GM03348 (cell line): ENCODE results near the gene MCEE.
"Not testable (repeated sequence)": the region's sequence is repeated elsewhere in the genome, so short reads cannot be mapped to it uniquely, and the experiment has no call there.

Experiments used
- DNase-seq: peaks from one replicate; pipeline ENCODE4 v3.0.0; 2012; ENCODE audit warnings: low spot score

MCEE gene

DNA sequence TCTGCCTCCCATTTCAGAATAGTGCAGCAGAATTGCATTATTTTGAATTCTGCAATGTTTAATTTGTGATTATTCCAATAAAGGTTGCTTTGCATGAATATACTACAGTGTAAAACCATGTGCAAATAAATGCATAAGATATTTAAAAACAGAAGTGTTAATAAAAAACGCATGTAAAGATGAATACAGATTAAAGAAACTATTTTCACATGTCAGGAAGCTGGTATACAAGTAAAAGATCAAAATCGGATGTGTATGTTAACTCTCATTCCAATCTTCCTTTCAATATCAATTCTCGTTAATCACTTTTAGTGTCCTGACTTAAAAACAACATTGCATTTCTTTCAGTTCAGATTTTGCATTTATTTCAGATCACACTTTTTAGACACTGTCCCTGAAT, 3.1 kb downstream of the MCEE start:
- no peak for DNase-seq

DNA sequence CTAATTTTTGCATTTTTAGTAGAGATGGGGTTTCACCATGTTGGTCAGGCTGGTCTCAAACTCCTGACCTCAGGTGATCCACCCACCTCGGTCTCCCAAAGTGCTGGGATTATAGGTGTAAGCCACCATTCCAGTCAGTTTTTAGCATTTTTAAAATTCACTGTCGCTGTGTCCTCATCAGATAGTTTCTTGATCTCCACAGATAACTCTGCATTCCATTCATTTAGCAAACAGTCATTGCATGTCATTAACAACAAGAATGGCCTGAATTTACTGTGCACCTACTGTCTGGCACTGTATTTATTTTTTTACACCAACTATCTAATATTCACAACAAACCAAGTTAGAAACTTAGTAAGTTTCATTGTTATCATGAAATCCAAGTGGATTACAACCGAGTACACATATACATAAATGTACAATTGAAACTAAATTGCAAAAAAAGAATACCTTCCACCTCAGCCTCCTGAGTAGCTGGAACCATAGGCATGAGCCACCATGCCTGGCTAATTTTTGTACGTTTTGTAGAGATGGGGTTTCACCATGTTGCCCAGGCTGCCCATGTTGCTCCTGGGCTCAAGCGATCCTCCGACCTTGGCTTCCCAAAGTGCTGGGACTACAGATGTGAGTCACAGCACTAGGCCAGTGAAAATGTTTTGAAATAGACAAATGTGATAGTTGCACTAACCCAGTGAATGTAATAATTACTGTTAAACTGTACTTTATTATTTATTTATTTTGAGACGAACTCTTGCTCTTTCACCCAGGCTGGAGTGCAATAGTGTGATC, 4.3 kb downstream of the MCEE start:
- no peak for DNase-seq

DNA sequence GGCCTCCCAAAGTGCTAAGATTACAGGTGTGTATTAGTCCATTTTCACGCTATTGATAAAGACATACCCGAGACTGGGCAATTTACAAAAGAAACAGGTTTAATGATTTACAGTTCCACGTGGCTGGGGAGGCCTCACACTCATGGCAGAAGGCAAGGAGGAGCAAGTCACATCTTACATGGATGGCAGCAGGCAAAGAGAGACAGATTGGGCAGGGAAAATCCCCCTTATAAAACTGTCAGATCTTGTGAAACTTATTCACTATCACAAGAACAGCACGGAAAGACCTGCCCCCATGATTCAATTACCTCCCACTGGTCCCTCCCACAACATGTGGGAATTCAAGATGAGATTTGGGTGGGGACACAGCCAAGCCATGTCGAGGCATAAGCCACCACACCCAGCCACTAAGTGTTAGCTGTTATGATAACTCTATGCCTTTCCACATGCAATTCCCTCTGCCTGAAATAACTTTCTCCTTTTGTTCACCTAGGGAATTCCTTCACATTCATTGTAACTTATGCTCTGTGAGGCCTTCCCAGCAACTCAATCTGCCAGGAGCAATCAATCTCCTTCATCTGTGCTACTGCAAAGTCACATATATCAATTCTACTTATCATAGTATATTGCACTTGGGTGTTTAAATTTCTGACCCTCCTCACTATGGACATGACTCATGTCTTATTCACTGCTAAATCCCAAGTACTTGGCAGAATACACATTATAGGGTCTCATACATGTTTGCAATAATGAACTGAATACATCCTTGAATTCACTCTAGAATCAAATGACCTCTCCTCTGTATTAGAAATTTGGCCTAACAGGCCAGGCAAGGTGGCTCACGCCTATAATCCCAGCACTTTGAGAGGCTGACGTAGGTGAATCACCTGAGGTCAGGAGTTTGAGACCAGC, 7.4 kb downstream of the MCEE start:
- no peak for DNase-seq

DNA sequence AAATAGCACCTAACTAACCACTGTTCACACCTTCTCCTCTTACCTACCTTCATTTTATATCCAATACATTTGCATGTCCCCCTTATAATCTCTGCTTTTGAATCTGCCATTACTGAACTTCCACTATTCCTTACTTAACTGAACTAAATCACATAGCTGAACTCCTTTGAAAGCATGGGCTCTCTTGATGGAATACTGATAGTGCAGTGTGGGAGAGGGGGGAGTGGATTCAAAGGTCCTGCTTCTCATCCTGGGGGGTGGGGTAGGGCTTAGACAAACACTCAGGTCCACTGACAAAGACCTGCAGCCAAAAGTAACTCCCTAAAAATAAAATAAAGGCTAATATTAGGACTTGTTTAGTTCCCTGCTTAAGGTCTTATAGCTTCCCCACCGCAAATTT, 8.6 kb downstream of the MCEE start:
- no peak for DNase-seq

DNA sequence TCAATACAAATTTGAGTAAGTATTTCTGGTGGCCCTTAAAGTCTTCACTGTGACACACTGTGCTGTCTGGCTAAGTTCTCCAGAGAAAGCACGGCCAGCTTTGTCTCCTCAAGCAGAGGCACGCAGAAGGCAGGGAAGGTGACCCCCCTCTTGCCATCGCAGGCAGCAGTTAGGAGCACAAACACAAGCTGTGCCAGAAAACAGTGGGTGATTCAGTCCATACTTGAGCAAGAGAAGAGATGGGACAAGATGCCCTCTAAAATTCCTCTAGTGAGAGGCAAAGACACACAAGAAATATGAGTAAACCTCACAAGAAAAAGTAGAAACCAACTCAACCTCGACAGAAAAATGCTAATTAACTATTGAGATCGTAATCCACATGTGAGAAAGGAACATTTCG, 9.8 kb downstream of the MCEE start:
- no peak for DNase-seq

DNA sequence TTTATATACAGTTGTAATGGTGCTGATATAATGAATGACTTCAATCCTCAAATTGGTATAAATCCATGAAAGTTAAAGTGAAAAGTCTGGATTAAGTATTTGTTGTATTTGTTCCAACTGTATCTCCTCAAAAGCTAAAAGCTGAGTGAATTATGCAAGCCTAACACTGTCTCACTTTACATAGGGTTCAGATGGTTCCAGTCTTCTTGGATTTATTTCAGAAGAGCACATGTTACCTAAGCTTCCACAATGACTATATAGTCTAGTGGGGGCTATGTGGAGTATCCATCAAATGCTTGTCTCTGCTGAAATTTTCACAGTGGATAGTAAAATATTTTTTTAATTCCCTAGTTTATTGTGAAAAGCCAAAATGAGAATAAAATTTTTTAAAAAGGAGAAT, 13.0 kb downstream of the MCEE start:
- DNase-seq, result no peak

DNA sequence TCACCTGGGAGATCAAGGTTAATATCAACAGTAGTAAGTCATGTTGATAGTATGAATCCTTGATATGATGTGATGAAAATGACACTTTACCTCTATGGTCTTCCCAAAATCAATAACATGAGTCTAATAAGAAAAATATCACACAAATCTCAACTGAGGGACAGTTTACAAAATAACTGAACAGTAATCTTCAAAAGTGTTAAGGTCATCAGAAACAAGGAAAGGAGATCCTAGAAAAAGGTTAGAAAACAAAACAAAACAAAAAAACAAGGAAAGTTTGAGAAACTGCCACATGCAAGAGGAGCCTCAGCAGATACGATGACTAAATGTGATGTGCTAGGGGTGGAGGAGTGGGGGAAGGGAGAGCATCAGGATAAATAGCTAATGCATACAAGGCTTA, 16.2 kb downstream of the MCEE start:
- DNase-seq, result no peak

DNA sequence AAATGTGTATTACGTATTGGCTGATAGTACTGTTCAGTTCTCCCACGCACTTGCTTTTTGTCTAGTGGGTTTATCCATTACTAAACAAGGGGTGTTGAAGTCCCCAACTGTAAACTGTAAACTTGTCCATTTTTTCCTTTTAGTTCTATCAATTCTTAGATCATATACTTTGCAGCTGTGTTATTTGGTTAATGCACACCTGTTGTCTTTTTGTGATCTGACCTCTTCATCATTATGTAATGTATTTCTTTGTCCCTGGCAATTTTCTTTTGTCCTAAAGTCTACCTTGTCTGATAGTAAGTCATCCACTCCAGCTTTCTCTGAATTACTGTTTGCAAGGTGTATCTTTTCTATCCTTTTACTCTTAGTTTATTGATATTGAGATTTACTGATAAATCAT, 21.9 kb downstream of the MCEE start:
- no peak for DNase-seq

DNA sequence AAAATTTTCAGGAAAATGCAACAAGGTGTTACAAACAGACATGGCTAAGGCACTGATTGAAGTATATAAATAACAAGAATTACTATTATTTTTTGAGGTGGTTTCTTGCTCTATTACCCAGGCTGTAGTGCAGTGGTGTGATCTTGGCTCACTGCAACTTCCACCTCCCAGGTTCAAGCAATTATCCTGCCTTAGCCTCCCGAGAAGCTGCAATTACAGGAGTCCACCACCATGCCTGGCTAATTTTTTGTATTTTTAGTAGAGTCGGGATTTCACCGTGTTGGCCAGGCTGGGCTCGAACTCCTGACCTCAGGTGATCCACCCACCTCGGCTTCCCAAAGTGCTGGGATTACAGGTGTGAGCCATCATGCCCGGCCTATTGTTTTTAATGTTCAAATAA, 23.6 kb downstream of the MCEE start:
- not testable (repeated sequence) for DNase-seq

DNA sequence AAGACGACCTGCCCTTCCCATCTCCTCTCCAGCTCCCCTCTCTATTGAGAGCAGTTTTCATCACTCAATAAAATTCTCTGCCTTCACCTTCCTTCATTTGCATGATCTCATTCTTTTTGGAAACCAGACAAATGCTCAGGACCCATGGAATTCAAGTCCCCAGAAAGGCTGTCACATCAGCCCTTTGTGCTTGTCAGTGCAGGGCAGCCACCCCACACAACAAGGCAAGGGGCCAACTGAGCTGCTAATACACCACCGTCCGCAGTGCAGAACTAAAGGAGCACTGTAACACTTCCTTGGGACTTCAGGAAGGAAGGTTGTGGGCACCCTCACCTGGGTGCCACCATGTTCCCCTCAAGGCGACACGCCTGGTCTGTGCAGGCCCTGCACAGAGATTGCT, 26.2 kb downstream of the MCEE start:
- no peak for DNase-seq

DNA sequence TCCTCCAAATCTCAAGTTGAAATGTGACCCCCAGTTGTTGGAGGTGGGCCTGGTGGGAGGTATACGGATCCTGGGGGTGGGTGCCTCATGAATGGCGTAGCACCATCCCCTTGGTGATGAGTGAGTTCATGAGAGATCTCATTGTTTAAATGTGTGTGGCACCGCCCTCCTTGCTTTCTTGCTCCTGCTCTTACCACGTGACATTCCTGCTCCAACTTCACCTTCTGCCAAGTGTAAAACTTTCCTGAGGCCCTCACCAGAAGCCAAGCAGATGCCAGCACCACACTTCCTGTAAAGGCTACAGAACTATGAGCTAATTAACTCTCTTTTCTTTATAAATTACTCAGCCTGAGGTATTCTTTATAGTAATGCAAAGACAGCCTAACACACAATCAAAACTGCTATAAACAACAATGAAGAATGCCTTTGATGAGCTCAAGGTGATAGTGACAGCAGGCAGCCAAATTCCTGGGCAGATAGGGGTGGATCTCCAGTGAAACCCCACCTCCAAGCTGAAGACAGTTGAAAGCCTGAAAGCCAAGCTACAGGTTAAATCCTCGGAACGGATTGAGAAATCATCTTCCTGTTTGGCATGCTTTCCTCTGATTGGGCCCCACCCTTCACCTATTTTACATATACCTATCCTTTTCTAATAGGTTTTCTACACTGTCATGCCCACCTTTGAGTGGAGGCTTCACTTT, 26.9 kb downstream of the MCEE start:
- no peak for DNase-seq

DNA sequence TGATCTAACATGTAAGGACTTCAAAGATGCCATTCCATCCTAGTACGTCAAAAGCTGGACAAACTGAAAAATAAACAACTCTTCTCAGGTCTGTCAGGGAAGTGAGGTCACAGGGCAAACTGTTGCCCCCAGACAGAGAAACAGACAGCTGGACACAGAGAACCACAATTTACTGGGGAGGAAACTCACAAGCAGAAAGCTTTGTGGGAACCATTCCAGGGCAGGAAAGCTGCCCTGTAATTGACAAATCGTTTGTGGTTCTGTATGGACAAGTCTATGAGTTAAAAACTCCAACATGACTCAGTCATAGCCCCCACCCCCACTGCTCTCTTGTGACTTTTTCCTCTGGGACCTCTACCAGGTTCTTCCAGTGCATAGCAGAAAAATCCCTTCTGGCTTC, 28.4 kb downstream of the MCEE start:
- DNase-seq, result peak; percentile 61

DNA sequence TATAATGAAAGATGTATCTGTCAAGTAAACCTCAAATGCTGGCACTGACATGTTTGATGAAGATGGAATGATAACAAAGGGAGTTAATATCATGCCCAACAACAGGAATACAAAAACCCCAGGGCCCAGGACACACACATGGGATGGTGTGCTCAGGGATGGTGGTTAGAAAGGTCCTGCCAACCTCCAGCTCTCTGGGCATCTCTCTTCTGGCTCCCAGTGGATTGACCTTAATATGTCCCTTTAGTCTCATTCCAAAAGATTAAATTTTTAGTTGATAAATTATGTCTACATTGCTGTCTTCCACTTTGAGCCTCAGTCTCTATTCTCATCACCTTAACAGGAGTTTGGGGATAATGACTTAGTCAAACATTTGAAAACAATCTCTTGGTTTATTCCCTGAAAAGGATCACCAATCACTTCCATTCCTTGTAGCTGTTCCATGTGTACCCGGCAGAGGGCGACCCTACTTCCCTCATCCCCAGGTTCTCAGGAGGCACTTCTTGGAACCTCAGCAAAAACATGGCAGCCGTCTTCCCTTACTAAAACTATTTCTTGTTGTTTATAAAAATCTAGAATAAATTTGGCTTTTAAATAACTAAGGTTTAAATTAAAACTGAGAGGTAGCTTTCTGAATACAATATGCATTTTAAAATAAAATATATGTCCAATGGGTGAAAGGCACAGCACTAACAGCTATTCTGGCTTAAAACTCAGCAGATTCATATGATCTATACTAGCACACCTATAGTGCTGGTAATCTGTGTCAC, 29.6 kb downstream of the MCEE start:
- DNase-seq, result peak; percentile 86

DNA sequence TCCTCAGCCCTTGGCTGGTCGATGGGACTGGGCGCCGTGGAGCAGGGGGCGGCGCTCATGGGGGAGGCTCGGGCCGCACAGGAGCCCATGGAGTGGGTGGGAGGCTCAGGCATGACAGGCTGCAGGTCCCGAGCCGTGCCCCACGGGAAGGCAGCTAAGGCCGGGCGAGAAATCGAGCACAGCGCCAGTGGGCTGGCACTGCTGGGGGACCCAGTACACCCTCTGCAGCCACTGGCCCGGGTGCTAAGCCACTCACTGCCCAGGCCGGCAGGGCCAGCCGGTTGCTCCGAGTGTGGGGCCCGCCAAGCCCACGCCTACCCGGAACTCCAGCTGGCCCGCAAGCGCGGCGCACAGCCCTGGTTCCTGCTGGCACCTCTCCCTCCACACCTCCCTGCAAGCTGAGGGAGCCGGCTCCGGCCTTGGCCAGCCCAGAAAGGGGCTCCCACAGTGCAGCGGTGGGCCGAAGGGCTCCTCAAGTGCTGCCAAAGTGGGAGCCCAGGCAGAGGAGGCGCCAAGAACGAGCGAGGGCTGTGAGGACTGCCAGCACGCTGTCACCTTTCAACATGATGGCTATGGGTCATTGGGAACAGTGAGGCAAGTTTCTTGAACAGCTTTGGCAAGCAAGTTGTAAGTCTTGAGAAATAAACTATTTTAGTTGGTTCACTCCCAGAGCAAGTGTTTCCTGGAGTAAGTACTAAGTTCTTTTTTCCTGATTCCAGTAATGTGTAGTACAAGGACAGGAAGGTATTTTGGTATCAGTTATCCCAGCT, 37.4 kb downstream of the MCEE start:
- DNase-seq, result not testable (repeated sequence)

DNA sequence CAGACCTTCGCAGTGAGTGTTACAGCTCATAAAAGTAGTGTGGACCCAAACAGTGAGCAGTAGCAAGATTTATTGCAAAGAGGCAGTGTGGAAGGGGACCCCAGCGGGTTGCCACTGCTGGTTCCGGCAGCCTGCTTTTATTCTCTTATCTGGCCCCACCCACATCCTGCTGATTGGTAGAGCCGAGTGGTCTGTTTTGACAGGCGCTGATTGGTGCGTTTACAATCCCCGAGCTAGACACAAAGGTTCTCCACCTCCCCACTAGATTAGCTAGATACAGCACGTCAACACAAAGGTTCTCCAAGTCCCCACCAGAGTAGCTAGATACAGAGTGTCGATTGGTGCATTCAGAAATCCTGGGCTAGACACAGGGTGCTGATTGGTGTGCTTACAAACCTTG, 38.2 kb downstream of the MCEE start:
- DNase-seq, result not testable (repeated sequence)

DNA sequence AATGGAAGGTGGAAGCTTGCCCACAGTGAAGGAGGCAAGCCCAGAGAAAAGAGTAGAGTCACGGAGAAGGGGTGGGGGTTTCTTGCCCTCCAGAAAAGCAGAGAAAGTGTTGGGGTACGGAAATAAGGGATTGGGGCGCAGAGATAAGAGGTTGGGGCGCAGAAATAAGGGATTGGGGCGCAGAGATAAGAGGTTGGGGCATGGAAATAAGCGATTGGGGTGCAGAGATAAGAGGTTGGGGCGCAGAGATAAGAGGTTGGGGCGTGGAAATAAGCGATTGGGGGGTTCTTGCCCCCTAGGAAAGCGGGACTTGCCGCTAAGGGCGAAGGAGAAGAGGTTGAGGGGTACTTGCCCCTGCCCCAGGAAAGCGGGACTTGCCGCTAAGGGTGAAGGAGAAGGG, 40.6 kb downstream of the MCEE start:
- not testable (repeated sequence) for DNase-seq

DNA sequence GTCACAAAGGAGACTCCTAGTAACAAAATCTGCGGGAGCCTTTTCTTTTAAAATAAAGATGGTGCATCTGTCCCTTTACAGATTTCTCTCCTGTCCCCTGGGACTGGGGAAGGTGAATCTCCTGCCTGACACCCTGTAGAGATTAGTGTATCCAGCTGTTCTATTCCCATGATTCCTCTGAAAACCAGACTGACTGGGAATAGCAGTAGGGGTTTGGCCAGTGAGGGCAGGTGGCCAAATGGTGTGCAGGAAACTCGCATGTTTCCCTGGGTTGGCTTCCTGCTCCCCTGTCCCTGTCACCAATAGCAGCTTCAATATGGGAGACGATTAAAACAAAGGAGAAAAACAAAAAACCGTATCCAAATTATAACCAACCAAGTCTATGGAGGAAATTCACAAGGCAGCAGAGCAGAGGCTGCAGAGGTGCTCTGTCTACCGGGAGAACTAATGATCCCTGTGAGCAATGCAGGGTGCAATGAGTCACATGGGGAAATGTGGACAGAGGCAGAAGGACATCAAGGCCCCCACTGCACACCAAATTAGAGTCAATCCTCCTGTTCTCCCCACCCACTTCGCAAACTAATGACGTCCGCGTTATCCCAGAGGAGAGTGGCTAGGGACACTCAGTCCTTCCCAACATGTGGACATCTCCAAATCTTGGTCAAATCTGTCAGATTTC, 44.6 kb downstream of the MCEE start:
- DNase-seq, result not testable (repeated sequence)

DNA sequence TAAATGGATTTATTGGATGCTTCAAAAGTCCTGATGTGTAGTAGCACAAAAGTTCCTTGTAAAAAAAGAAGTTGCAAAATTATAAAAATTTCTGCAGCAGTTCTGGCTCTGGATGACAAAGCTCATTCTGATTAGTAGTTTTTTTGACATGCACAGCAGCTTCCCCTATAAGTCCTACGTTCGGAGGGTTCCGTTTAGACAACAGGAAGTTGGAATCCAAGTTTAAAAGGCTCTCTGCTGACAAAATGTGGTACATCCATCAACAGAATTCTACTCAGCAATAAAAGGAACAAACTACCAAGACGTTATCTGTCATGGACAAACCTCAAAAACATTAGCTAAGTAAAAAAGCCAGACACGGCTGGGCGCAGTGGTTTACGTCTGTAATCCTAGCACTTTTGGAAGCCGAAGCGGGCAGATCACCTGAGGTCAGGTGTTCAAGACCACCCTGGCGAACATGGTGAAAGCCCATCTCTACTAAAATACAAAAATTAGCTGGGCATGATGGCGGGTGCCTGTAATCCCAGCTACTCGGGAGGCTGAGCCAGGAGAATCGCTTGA, 46.2 kb downstream of the MCEE start:
- DNase-seq, result not testable (repeated sequence)

DNA sequence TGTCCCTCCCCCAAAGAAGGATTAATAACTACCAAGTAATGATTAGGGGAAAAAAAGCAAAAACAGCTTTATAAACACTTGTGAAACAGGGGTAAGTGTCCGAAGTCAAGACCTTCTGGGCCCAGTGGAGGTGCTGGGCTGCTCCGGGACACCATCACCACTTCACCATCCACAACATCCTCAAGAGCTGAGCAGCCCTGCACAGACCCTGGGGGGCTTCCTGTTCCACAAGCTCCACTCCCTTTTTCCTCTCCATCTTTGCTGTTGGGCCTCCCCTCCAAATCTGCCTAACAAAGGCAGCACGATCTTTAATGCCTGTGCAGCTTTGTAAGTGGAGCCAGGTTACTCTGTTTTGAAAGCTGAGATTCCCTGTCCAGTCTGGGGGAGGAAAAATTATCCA, 46.7 kb downstream of the MCEE start:
- DNase-seq, result not testable (repeated sequence)
